Testis (tissue), 3 donors: ENCODE results near the gene ESYT1. TPM values are rescaled to one million over a fixed set of nuclear protein-coding genes. Genes with fewer than 3 reads are reported as not detected.

Experiments used
- DNase-seq: peaks from one replicate; pipeline ENCODE4 v3.0.0-alpha.2; 2019
- H3K27ac ChIP-seq, 2 donors: fragments of 200-600 bp; sonication (generic); one replicate each; pipeline ENCODE4 v1.5.1; 2019
- H3K27me3 ChIP-seq: fragments of 200-600 bp; sonication (generic); one replicate; pipeline ENCODE4 v1.5.1; 2019
- H3K36me3 ChIP-seq: fragments of 200-600 bp; sonication (generic); one replicate; pipeline ENCODE4 v1.5.1; 2017; ENCODE audit warnings: low read depth; ENCODE audit errors: missing control alignments
- H3K4me1 ChIP-seq: fragments of 200-600 bp; sonication (generic); one replicate; pipeline ENCODE4 v1.5.1; 2019
- H3K4me3 ChIP-seq, 2 donors: fragments of 200-600 bp; sonication (generic); one replicate each; pipeline ENCODE4 v1.5.1; 2017 to 2019
- H3K9me3 ChIP-seq: fragments of 200-600 bp; sonication (generic); one replicate; pipeline ENCODE4 v1.5.1; 2017
- CTCF ChIP-seq, 3 experiments: fragments of 450-650 bp in 2 of 3; fragments of 200-600 bp in 1 of 3; sonication (generic) in 1 of 3; IDR thresholded peaks; one replicate each; pipeline ENCODE4 v1.5.1; 2016 to 2019; ENCODE audit warnings: antibody characterized with exemption in 3 of 3, mild to moderate bottlenecking in 2 of 3, moderate library complexity in 1 of 3
- POLR2A ChIP-seq: fragments of 450-650 bp; IDR thresholded peaks from one replicate; pipeline ENCODE4 v1.6.1; 2017; ENCODE audit warnings: antibody characterized with exemption, mild to moderate bottlenecking, moderate library complexity
- WGBS, 2 donors: methylation state at CpG; one replicate each; pipeline ENCODE4 v1.1.5; 2018; 5-methylcytosine and 5-hydroxymethylcytosine counted together
- intact Hi-C: fragments of 100-400 bp; cut with DNase I; formaldehyde crosslinking; loops from one replicate; pipeline ENCODE4 v1.15.1; 2023; ENCODE audit warnings: low total_unique reads
- polyA plus RNA-seq: library from polyadenylated mRNA; stranded (reverse); fragments of 350-450 nt; fragmentation: Illumina TruSeq; extraction: RNeasy Lipid Tissue Mini Kit (QIAGEN cat#74804); gene quantifications from one replicate; pipeline ENCODE4 v1.2.3, GENCODE V29; 2014; ENCODE audit warnings: low read depth, low replicate concordance; ENCODE audit not compliant: insufficient read depth
- total RNA-seq, 2 donors: library from RNA; depleted of rRNA; stranded (reverse); fragments of >200 nt; gene quantifications; one replicate each; pipeline ENCODE4 v1.2.3, GENCODE V29; 2016

The ESYT1 gene
- total and polyA plus RNA-seq, 3 donors from 2014 or later = 50.8 to 99.8 (median 72.0) TPM

GRCh38 chr12:56178347-56178746, 50.3 kb downstream of the ESYT1 start:
- Histone ChIP-seq H3K4me3 (no peak overlapping the region), H3K27me3 (no peaks in the 10 kb centered on the region), H3K9me3 (no peaks in the 10 kb centered on the region), H3K27ac (no peak overlapping the region), H3K4me1 (no peaks in the 10 kb centered on the region), H3K36me3 (no peaks in the 10 kb centered on the region)
- TF ChIP-seq CTCF (IDR thresholded peaks at IDR 0.05) (no peak), POLR2A (no peak)
- 91 to 97% methylated on average over 3 of the region's 3 CpGs for WGBS, 2 donors
- DNase-seq = no peak
- intact Hi-C loops = no loop called here

- Histone ChIP-seq H3K4me3 (no peak overlapping the region), H3K9me3 (no peaks in the 10 kb centered on the region), H3K27me3 (no peaks in the 10 kb centered on the region), H3K36me3 (no peaks in the 10 kb centered on the region), H3K4me1 (peaks cover 15% of the 10 kb centered on the region), H3K27ac (no peak overlapping the region)
- intact Hi-C loops = no loop called here
- DNase-seq = no peak
- TF ChIP-seq POLR2A = no peak
- TF ChIP-seq CTCF (IDR thresholded peaks at IDR 0.05) = no peak
- 48 to 50% methylated on average over 2 of the region's 2 CpGs for WGBS, 2 donors
Observed at GRCh38 chr12:56186957-56187356, 58.9 kb downstream of the ESYT1 start.

- intact Hi-C loops = loop anchor here (2.0 kb wide), 1 partner anchor 69 kb away; the partner anchor contains the start of gene ZC3H10
- TF ChIP-seq CTCF (IDR thresholded peaks at IDR 0.05) (no peak), POLR2A (no peak)
- peak overlapping the region; percentile 82 to 92 for H3K27ac ChIP-seq
- H3K4me1 ChIP-seq = peaks cover 15% of the 10 kb centered on the region
- H3K9me3 ChIP-seq = no peaks in the 10 kb centered on the region
- H3K4me3 ChIP-seq = peak overlapping the region; percentile 80 to 89
- H3K27me3 ChIP-seq = no peaks in the 10 kb centered on the region
- no peaks in the 10 kb centered on the region for H3K36me3 ChIP-seq
- WGBS, 2 donors = 7 to 10% methylated on average over 10 of the region's 10 CpGs
- no peak for DNase-seq
Observed at GRCh38 chr12:56188131-56188777, 60.2 kb downstream of the ESYT1 start.

GRCh38 chr12:56188778-56189098, 60.7 kb downstream of the ESYT1 start:
- no peak for DNase-seq
- no peak for TF ChIP-seq POLR2A
- no peak for TF ChIP-seq CTCF (IDR thresholded peaks at IDR 0.05)
- Histone ChIP-seq H3K9me3 (no peaks in the 10 kb centered on the region), H3K4me3 (peak overlapping the region; percentile 80 to 89), H3K36me3 (no peaks in the 10 kb centered on the region), H3K27me3 (no peaks in the 10 kb centered on the region), H3K27ac (peak overlapping the region; percentile 82 to 92), H3K4me1 (peaks cover 15% of the 10 kb centered on the region)
- intact Hi-C loops = loop anchor here (2.0 kb wide), 1 partner anchor 70 kb away; the partner anchor contains the start of gene ZC3H10
- 1 to 2% methylated on average over 9 to 17 of the region's 17 CpGs for WGBS, 2 donors
